Mammary epithelial cell (primary cell): ENCODE results near the gene CADM2.

Source experiments
- EZH2 ChIP-seq: IDR thresholded peaks from 2 replicates; pipeline ENCODE4 v1.6.1; 2012; ENCODE audit warnings: low read length, inconsistent platforms, borderline replicate concordance
- TF ChIP-seq, protein P1 (sequence below), 2 donors: IDR thresholded peaks in 1 of 2; conservative IDR thresholded peaks in 1 of 2; 2 replicates each; pipeline ENCODE4 v1.5.1; 2011 to 2012; ENCODE audit warnings: inconsistent platforms in 2 of 2, low read length in 2 of 2, mild to moderate bottlenecking in 2 of 2, control low read depth in 1 of 2, low read depth in 1 of 2; ENCODE audit not compliant: insufficient read depth in 1 of 2; ENCODE audit errors: extremely low read depth in 1 of 2

DNA sequence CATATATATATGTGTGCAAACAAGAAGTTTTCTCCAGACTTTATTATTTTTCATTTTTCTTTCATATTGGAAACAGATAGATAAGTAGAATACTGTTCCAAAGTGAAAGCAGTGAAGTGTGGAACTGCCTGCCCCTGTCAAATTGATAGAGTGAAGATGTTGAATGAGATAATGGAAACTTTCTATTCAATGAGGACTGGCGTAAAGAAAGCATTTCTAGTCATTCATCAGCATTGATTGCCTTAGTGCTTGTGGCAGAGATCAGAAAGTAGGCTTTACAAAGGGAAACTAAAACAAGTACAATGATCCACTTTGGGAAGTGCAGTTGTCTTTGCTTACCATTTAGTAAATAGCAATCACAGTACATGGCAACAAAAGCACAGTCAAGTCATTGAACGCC, 300.0 kb downstream of the CADM2 start:
- TF ChIP-seq, protein P1, sequence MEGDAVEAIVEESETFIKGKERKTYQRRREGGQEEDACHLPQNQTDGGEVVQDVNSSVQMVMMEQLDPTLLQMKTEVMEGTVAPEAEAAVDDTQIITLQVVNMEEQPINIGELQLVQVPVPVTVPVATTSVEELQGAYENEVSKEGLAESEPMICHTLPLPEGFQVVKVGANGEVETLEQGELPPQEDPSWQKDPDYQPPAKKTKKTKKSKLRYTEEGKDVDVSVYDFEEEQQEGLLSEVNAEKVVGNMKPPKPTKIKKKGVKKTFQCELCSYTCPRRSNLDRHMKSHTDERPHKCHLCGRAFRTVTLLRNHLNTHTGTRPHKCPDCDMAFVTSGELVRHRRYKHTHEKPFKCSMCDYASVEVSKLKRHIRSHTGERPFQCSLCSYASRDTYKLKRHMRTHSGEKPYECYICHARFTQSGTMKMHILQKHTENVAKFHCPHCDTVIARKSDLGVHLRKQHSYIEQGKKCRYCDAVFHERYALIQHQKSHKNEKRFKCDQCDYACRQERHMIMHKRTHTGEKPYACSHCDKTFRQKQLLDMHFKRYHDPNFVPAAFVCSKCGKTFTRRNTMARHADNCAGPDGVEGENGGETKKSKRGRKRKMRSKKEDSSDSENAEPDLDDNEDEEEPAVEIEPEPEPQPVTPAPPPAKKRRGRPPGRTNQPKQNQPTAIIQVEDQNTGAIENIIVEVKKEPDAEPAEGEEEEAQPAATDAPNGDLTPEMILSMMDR (conservative IDR thresholded peaks at IDR 0.05 in 1 of 2, IDR thresholded peaks at IDR 0.05 in 1 of 2; ENCODE audit: extremely low read depth in 1 of 2, insufficient read depth in 1 of 2, low read depth in 1 of 2, low read length in 2 of 2), result no peak
- no peak for TF ChIP-seq EZH2
